ENCODE measurements around the gene ASAP2.

GRCh38 chr2:9211496-9211895 is 4.9 kb downstream of the ASAP2 start:
- no peak for TF ChIP-seq CTCF (conservative IDR thresholded peaks at IDR 0.05 in 1 of 2, IDR thresholded peaks at IDR 0.05 in 1 of 2; ENCODE audit: extremely low read depth in 1 of 2, insufficient read depth in 1 of 2, low read depth in 1 of 2, low read length in 2 of 2)
- TF ChIP-seq EZH2 (IDR thresholded peaks at IDR 0.05; ENCODE audit: borderline replicate concordance, low read length) = no peak
